ENCODE measurements around the gene SMG6. TPM values are rescaled to one million over a fixed set of nuclear protein-coding genes. Genes with fewer than 3 reads are reported as not detected.
A peak's percentile ranks its signal among the peaks of the same experiment; 100 is the strongest.
"Not testable (repeated sequence)": the region's sequence is repeated elsewhere in the genome, so short reads cannot be mapped to it uniquely, and the experiment has no call there.

The SMG6 gene
- total and polyA plus RNA-seq, 8 donors, result 27.7 to 42.2 (median 38.5) TPM

DNA sequence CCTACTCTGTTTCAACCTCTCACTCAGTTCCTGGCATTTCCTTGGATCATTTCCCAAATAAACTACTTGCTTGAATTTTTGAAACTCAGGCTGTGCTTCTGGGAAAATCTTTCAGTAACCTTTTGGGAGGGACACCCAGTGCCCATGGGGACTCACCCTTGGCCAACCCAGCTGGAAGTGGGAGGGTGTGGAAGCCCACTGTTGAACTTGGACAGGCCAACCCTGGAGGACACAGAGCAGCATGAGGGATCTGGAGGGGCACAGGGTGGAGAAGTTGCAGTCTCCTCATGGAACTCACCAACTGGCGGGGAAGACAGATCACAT is 289.6 kb downstream of the SMG6 start:
- Histone ChIP-seq H3K27me3 (peaks cover 0 to 11% of the 10 kb centered on the region in 2 donors), H3K36me3 (no peaks in the 10 kb centered on the region), H3K9me3 (no peaks in the 10 kb centered on the region), H3K4me3 (no peak overlapping the region), H3K27ac (no peak overlapping the region), H3K4me1 (peaks cover 8 to 13% of the 10 kb centered on the region in 2 donors)
- TF ChIP-seq, protein P1, sequence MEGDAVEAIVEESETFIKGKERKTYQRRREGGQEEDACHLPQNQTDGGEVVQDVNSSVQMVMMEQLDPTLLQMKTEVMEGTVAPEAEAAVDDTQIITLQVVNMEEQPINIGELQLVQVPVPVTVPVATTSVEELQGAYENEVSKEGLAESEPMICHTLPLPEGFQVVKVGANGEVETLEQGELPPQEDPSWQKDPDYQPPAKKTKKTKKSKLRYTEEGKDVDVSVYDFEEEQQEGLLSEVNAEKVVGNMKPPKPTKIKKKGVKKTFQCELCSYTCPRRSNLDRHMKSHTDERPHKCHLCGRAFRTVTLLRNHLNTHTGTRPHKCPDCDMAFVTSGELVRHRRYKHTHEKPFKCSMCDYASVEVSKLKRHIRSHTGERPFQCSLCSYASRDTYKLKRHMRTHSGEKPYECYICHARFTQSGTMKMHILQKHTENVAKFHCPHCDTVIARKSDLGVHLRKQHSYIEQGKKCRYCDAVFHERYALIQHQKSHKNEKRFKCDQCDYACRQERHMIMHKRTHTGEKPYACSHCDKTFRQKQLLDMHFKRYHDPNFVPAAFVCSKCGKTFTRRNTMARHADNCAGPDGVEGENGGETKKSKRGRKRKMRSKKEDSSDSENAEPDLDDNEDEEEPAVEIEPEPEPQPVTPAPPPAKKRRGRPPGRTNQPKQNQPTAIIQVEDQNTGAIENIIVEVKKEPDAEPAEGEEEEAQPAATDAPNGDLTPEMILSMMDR (IDR thresholded peaks at IDR 0.05), result no peak
- DNase-seq, result no peak
- intact Hi-C loops (cut with DNase I), result no loop called here
- peak; percentile 32 for ATAC-seq

DNA sequence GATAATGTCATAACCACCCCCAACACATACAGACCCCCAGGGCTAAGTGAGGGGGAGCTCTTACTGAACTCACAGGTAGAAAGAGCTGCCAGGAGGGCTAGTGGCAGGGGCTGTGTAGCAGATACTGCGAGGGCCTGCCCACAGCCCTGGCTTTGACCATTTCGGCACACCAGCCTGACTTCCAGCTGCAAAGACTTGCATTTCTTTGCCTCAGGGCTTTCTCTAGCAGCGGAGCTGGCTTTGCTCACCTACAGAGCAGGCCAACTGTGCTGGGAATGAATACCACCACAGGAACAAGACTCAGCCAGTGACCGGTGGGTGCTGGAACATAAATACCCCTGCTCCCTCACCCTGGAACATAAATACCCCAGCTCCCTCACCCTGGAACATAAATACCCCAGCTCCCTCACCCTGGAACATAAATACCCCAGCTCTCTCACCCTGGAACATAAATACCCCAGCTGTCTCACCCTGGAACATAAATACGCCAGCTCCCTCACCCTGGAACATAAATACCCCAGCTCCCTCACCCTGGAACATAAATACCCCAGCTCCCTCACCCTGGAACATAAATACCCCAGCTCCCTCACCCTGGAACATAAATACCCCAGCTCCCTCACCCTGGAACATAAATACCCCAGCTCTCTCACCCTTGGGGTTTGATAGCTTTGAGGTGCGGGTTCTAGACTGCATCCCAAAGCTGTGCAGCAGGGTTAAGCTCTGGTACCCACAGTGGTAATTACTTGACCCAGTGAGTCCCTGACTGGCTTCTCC is 290.2 kb downstream of the SMG6 start:
- H3K9me3 ChIP-seq; H3K27ac ChIP-seq; intact Hi-C loops (cut with DNase I); H3K27me3 ChIP-seq; H3K4me3 ChIP-seq; DNase-seq; H3K36me3 ChIP-seq: not testable (repeated sequence)
- peak; percentile 48 for ATAC-seq
- peaks cover 8 to 13% of the 10 kb centered on the region in 2 donors for H3K4me1 ChIP-seq

DNA sequence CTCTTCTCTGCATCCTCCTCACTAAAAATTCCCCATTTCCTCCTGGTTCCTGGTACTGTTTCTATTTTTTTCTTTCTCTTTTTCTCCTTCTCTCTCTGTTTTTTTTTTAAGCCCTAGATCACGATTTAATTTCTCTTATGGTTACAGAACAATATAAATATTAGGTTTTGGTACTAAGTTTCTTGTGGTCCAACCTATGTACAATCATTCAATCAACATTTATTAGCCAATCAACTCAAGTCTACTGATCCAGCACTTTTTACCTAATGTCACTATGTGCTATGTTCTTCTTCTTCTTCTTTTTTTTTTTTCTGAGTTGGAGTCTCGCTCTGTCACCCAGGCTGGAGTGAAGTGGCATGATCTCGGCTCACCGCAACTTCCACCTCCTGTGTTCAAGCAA is 291.1 kb downstream of the SMG6 start:
- Histone ChIP-seq H3K27ac (no peak overlapping the region), H3K4me3 (no peak overlapping the region), H3K27me3 (no peaks in the 10 kb centered on the region), H3K36me3 (no peaks in the 10 kb centered on the region), H3K9me3 (no peaks in the 10 kb centered on the region), H3K4me1 (peaks cover 8 to 13% of the 10 kb centered on the region in 2 donors)
- ATAC-seq (no peak), DNase-seq (no peak)
- TF ChIP-seq, protein P1 (IDR thresholded peaks at IDR 0.05), result no peak
- intact Hi-C loops (cut with DNase I), result no loop called here

DNA sequence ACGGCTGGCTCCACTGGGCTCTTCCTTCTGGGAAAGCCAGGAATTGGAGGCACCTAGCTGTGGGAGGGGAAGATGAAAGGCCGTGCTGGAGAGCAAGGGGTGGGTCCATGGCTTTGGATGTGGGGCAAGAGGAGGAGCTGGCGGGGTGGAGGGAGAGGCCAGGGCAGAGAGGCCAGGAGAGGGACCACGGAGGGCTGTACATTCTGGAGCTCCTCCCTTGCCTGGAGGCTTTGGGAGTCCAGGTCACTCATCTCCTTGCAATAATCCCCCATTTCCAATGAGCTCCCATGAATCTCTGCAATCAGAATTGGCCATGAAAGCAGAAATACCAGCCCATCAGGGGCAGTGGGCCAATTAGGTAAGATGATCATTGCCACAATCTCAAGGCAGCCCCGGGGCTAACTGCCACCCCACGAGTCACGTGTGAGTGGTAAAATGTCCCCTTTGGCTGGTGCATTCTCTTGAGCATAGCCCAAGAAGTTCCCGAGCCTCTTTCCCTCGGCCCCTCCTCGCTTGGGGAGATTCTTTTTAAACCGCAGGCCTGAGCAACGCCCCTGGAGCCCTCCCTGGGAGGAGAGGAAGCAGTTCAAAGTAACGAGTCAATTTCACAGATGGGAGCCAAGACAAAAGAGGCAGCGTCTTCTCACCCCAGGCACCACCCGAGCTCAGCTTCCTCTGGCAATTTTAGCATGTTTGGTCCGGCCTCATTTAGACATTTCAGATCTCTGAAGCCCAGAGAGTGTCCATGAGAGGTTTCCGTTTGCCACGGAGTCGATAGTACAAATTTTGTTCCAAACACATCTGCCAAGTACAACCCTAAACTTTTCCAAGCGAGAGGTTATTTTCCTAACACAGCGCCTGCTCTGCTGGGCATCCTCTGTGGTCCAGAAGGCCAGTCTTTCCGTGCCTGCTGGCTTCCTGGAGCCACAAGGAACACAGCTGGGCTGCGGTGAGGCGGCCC is 291.9 kb downstream of the SMG6 start:
- peak; percentile 84 for ATAC-seq
- TF ChIP-seq, protein P1 (IDR thresholded peaks at IDR 0.05), result no peak
- H3K4me3 ChIP-seq, result no peak overlapping the region
- peaks cover 8 to 13% of the 10 kb centered on the region in 2 donors for H3K4me1 ChIP-seq
- intact Hi-C loops (cut with DNase I), result no loop called here
- H3K9me3 ChIP-seq, result no peaks in the 10 kb centered on the region
- no peaks in the 10 kb centered on the region for H3K36me3 ChIP-seq
- no peaks in the 10 kb centered on the region for H3K27me3 ChIP-seq
- DNase-seq, result peak in 1 of 4 donors; percentile 57
- H3K27ac ChIP-seq, result peak overlapping the region; percentile 28 to 62

Small RNA genes within 50 kb of the gene (microRNA-seq; reads per million reads assigned to microRNA genes)
- gene MIR132 (937 to 1,075 reads per million in 2 donors), gene MIR212 (47.2 to 48.2 reads per million in 2 donors)

Other genes with a start within 250 kb of the SMG6 start
- 10 to 100 TPM; 25.5 to 28.2 TPM for gene HIC1, start 248.7 kb downstream of the SMG6 start, total RNA-seq
- 10 to 100 TPM; 17.4 to 37.5 (median 22.5) TPM for gene HIC1, start 248.7 kb downstream of the SMG6 start, polyA plus RNA-seq (ENCODE audit: insufficient read length in 6 of 6)
- 10 to 100 TPM in 1 of 2 donors, 1 to 10 TPM in 1; 9.2 to 11.8 TPM for gene SRR, start 165 bp upstream of the SMG6 start, total RNA-seq
- gene SRR, start 165 bp upstream of the SMG6 start, polyA plus RNA-seq (ENCODE audit: insufficient read length in 6 of 6), result 10 to 100 TPM; 21.8 to 27.0 (median 23.9) TPM
- 10 to 100 TPM; 16.2 to 27.2 TPM for gene TSR1, start 32.7 kb upstream of the SMG6 start, total RNA-seq
- 10 to 100 TPM; 33.8 to 38.2 (median 36.0) TPM for gene TSR1, start 32.7 kb upstream of the SMG6 start, polyA plus RNA-seq (ENCODE audit: insufficient read length in 6 of 6)
- 10 to 100 TPM; 43.6 to 52.7 TPM for gene SGSM2, start 33.7 kb upstream of the SMG6 start, total RNA-seq
- 100 to 1,000 TPM in 1 of 6 donors, 10 to 100 TPM in 5; 72.5 to 116 (median 90.1) TPM for gene SGSM2, start 33.7 kb upstream of the SMG6 start, polyA plus RNA-seq (ENCODE audit: insufficient read length in 6 of 6)
- 10 to 100 TPM; 19.7 to 31.9 TPM for gene MNT, start 97.3 kb upstream of the SMG6 start, total RNA-seq
- gene MNT, start 97.3 kb upstream of the SMG6 start, polyA plus RNA-seq (ENCODE audit: insufficient read length in 6 of 6), result 10 to 100 TPM; 10.9 to 20.5 (median 14.8) TPM
- 10 to 100 TPM; 25.1 to 30.6 TPM for gene METTL16, start 208.1 kb upstream of the SMG6 start, total RNA-seq
- 10 to 100 TPM; 38.1 to 51.8 (median 39.7) TPM for gene METTL16, start 208.1 kb upstream of the SMG6 start, polyA plus RNA-seq (ENCODE audit: insufficient read length in 6 of 6)

Measured in left lung (tissue), 10 donors.